Posterior cingulate gyrus (tissue), 11 donors: ENCODE data around the gene DNAJA3.

Experiments used
- DNase-seq, 10 donors: peaks; one replicate each; pipeline versions ENCODE4 v3.0.0 to v3.0.0-alpha.2; 2020 to 2021; ENCODE audit warnings: mixed read lengths in 3 of 10
- intact Hi-C: fragments of 100-400 bp; cut with DNase I; formaldehyde crosslinking; loops from one replicate; pipeline ENCODE4 v1.15.1; 2023

Gene DNAJA3

GRCh38 chr16:4426722-4427372 lies 1.2 kb downstream of the DNAJA3 start:
- intact Hi-C loops: no loop called here
- peak in 2 of 10 donors; percentile 19 to 21 for DNase-seq

GRCh38 chr16:4428500-4428899 lies 2.8 kb downstream of the DNAJA3 start:
- peak in 1 of 10 donors; percentile 29 for DNase-seq
- intact Hi-C loops: no loop called here

- peak in 1 of 10 donors; percentile 51 for DNase-seq
- intact Hi-C loops: no loop called here
Observed at GRCh38 chr16:4431023-4431422, 5.4 kb downstream of the DNAJA3 start.

DNA sequence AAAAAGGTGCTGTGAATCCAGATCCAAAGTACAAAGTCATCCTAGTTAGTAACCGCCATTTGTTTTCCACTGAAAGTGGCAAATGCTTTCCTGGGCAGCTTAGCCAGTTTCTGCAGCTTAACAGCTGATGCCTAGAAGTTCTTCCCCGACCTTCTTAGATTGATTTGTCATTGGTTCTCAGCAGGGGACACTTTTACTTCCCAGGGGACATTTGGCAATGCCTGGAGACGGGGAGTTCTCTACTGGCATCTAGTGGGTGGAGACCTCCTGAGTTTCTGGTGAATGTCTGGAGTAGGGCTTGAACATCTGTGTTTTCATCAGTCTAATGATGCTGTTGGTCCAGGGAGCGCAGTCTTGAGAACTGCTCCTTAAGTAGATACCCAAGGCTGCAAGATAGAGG lies 7.6 kb downstream of the DNAJA3 start:
- DNase-seq: no peak
- intact Hi-C loops: no loop called here

DNA sequence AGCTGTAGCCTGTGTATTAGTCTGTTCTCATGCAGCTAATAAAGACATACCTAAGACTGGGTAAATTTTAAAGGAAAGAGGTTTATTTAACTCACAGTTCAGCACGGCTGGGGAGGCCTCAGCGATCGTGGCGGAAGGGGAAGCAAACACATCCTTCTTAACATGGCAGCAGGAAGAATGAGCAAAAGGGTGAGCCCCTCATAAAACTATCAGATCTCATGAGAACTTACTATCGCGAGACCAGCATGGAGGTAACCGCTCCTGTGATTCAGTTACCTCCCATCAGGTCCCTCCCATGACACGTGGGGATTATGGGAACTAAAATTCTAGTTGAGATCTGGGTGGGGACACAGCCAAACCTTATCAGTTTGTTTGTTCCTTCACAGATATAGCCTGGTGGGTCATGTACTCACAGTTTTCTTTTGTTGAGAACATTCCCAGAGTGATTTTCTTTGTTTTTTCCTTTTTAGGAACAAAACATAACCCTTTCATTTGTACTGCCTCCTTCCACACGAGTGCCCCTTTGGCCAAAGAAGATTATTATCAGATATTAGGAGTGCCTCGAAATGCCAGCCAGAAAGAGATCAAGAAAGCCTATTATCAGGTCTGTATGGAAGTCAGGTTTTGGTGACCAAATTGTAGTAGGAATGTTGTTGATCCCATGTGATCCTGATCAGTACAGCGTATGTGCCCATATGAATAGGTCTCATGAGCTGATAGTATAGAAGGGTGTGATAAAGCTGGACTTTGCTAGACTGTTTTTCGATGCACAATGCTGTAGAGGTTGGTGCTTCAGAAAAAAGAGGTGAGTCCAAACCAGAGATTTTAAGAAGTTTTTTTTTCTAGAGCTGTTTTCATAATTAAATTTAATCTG lies 8.5 kb downstream of the DNAJA3 start:
- DNase-seq: no peak
- intact Hi-C loops: no loop called here

- no peak for DNase-seq
- intact Hi-C loops: no loop called here
Observed at GRCh38 chr16:4435337-4436067, 9.8 kb downstream of the DNAJA3 start.

DNA sequence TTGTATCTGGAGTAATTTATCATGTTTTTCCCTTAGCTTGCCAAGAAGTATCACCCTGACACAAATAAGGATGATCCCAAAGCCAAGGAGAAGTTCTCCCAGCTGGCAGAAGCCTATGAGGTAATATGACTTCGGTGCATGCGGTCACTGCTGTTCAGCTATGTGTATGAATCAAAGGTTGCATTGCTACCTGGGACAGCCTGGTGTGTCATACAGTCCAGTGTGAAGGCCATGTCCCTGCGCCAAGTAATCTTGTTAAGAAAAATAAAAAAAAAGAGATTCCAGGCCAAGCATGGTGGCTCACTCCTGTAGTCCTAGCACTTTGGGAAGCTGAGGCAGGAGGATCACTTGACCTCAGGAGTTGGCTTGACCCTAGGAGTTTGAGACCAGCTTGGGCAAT lies 11.7 kb downstream of the DNAJA3 start:
- intact Hi-C loops: no loop called here
- DNase-seq: no peak

- intact Hi-C loops: no loop called here
- DNase-seq: no peak
Observed at GRCh38 chr16:4442371-4442770, 16.7 kb downstream of the DNAJA3 start.

GRCh38 chr16:4443271-4443670 lies 17.6 kb downstream of the DNAJA3 start:
- DNase-seq: no peak
- intact Hi-C loops: no loop called here

DNA sequence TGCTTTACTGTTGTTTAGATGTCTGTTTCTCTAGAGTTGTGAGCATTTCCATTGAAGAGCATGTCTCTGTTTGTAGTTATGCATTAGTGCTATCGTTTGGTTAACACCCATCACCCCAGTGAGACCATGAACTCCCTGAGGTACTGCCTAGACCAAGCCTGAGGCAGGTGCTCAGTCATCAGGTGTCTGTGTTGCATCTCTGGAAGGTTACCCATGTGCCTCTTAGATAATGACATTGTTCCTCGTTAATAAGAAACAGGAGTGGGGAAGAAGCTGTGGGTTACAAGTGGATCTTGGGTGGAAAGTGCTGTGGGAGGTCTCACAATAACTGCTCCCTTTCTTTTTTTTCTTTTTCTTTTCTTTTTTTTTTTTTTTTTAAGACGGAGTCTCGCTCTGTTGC lies 18.3 kb downstream of the DNAJA3 start:
- intact Hi-C loops: no loop called here
- DNase-seq: no peak

GRCh38 chr16:4450430-4450829 lies 24.8 kb downstream of the DNAJA3 start:
- intact Hi-C loops: no loop called here
- DNase-seq: peak in 1 of 10 donors; percentile 35

GRCh38 chr16:4450931-4451519 lies 25.4 kb downstream of the DNAJA3 start:
- peak in 1 of 10 donors; percentile 49 for DNase-seq
- intact Hi-C loops: no loop called here

DNA sequence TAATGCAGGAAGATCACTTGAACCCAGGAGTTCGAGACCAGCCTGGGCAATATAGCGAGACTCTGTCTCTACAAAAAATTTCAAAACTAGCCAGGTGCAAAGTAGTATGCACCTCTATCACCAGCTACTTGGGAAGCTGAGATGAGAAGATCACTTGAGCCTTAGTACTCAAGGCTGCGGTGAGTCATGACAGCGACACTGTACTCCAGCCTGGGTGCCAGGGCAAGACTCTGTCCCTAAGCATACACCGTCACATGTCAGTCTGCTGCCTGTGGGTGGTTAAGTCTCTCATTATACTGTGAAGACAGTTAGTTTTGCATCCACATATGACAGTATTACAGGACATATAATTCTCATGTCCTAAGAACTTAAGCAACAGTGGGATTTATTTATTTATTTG lies 27.0 kb downstream of the DNAJA3 start:
- DNase-seq: no peak
- intact Hi-C loops: no loop called here

GRCh38 chr16:4454623-4455022 lies 29.0 kb downstream of the DNAJA3 start:
- peak in 1 of 10 donors; percentile 30 for DNase-seq
- intact Hi-C loops: no loop called here

- peak in 1 of 10 donors; percentile 24 for DNase-seq
- intact Hi-C loops: no loop called here
Observed at GRCh38 chr16:4455081-4455480, 29.4 kb downstream of the DNAJA3 start.

DNA sequence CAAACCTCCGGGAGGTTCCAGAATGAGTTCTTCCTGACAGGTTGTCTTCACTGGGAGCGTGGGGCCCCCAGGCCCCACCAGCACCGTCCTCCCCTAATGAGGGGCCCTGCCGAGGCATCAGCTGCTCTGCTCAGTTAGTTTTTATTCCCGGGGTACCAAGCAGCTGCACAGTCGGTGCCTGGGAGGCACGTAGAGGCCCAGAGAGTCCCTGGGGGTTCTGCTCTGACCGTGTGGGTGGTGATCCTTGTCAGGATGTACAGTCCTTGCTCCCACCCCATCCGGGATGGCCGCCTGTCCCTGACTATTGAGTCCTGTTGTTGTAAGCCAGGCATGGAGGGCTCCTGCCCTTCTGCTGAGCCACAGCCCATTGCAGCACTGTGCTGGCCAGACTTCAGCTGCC lies 30.3 kb downstream of the DNAJA3 start:
- peak in 1 of 10 donors; percentile 35 for DNase-seq
- intact Hi-C loops: no loop called here

DNA sequence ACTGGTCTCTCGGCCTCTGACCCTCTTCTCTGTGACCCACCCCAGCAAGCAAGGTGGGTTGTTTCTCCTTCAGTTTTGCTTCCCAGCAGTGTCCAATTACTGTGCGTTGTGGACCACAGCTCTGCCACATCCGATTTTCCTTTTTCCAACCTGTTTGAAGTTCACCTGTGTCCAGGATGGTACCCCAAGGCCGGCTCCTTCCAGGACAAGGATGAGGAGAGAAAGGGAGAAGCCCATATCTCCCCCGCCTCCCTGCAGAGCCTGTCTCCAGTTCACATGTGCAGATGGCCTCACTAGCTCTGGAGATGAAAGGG lies 35.2 kb downstream of the DNAJA3 start:
- intact Hi-C loops: no loop called here
- DNase-seq: no peak

GRCh38 chr16:4461250-4462085 lies 35.8 kb downstream of the DNAJA3 start:
- intact Hi-C loops: no loop called here
- DNase-seq: peak in 4 of 10 donors; percentile 23 to 84 (median 46)

DNA sequence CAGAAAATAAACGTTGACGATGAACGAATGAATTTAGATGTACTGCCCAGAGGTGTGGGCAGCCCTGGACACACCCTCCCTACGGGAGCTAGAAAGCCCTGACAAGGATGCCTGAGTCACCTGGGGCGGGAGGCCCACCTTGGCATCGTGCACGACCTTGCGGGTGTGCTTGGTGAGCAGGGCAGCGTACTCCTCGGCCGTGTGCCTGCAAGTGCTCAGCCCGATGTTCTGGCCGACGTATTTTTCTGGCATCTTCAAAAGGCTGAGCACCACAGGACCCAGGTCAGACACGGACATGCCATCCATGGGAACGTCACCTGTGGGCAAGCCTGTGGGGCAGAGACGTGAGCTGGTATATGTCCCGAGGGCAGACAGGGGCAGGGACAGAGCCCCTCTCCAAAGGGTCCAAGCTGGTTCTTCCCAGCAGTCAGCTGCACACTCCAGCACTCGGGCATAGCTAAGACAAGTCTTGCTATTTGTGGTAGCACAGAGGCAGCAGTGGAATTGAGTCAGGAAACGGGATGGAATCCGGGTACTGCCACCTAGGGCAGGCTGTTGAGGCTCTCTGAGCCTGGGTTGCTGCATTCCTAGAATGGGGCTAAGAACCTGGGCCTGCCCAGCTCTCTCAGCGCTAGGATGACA lies 38.0 kb downstream of the DNAJA3 start:
- intact Hi-C loops: no loop called here
- no peak for DNase-seq
